ENCODE data around the gene PHF3.

Gene PHF3

DNA sequence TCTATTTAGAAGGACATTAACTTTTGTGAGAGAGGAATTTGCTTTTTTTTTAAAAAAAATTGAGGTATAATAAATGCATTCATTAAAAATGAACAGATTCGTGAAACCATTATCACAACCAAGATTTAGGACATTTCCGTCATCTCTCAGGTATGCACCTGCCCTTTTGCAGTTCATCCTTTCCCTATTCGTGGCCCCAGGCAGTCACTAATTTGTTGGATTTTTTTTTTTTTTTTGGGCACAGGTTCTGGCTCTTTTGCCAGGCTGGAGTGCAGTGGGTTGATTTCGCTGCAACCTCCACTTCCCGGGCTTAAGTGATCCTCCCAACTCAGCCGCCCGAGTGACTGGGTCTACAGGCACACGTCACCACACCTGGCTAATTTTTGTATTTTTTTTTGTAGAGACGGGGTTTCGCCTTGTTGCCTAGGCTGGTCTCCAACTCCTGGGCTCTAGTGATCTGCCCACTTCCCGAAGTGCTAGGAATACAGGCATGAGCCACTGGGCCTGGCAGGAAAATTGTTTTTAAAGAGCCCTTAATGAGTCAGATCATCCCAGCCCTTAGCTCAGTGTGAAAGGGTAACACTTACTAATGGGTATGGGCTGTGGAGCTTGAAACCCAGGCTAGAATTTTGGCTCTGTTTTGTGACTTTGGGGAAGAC lies 9.2 kb downstream of the PHF3 start:
- Histone ChIP-seq H3K27me3 (ENCODE audit: control insufficient read depth, insufficient read depth, low read length, poor library complexity, severe bottlenecking) (no peaks in the 10 kb centered on the region), H3K4me3 (ENCODE audit: insufficient read depth, low read depth, low read length) (no peak overlapping the region), H3K9me3 (ENCODE audit: control insufficient read depth, low read length) (no peaks in the 10 kb centered on the region), H3K36me3 (ENCODE audit: control insufficient read depth, insufficient read depth, low read length) (no peaks in the 10 kb centered on the region), H3K27ac (ENCODE audit: insufficient read depth, low read depth, low read length, poor library complexity, severe bottlenecking) (no peak overlapping the region), H3K4me1 (ENCODE audit: control insufficient read depth, insufficient read depth, low read length) (peaks cover 4% of the 10 kb centered on the region)
- 88 to 91% methylated on average over 11 of the region's 11 CpGs for WGBS, 2 experiments

GRCh38 chr6:63649269-63649668 lies 13.7 kb downstream of the PHF3 start:
- H3K9me3 ChIP-seq (ENCODE audit: control insufficient read depth, low read length), result no peaks in the 10 kb centered on the region
- 85 to 100% methylated on average over 1 to 2 of the region's 2 CpGs for WGBS, 2 experiments
- no peaks in the 10 kb centered on the region for H3K27me3 ChIP-seq (ENCODE audit: control insufficient read depth, insufficient read depth, low read length, poor library complexity, severe bottlenecking)
- H3K4me1 ChIP-seq (ENCODE audit: control insufficient read depth, insufficient read depth, low read length), result no peaks in the 10 kb centered on the region
- H3K27ac ChIP-seq (ENCODE audit: insufficient read depth, low read depth, low read length, poor library complexity, severe bottlenecking), result no peak overlapping the region
- H3K36me3 ChIP-seq (ENCODE audit: control insufficient read depth, insufficient read depth, low read length), result no peaks in the 10 kb centered on the region
- no peak overlapping the region for H3K4me3 ChIP-seq (ENCODE audit: insufficient read depth, low read depth, low read length)

DNA sequence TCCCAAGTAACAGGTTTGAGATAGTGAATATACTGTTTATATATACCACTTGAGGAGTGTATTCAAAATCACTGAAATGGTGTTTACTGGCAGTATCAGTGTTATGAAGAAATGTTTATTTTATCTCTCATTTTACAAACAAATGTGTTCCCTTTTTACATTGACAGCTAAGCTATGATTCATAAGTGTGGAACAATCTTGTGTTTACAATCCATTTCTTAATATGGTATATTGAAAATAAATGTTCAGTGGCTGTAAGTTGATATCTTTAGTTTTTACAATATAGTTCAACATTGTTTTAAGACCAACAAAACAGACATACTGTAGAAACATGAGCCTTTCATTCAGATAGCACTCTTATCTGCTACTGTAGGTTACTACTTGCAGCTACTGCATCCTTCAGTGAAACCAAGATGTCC lies 14.3 kb downstream of the PHF3 start:
- Histone ChIP-seq H3K27me3 (ENCODE audit: control insufficient read depth, insufficient read depth, low read length, poor library complexity, severe bottlenecking) (no peaks in the 10 kb centered on the region), H3K27ac (ENCODE audit: insufficient read depth, low read depth, low read length, poor library complexity, severe bottlenecking) (no peak overlapping the region), H3K36me3 (ENCODE audit: control insufficient read depth, insufficient read depth, low read length) (no peaks in the 10 kb centered on the region), H3K9me3 (ENCODE audit: control insufficient read depth, low read length) (no peaks in the 10 kb centered on the region), H3K4me3 (ENCODE audit: insufficient read depth, low read depth, low read length) (no peak overlapping the region), H3K4me1 (ENCODE audit: control insufficient read depth, insufficient read depth, low read length) (no peaks in the 10 kb centered on the region)

DNA sequence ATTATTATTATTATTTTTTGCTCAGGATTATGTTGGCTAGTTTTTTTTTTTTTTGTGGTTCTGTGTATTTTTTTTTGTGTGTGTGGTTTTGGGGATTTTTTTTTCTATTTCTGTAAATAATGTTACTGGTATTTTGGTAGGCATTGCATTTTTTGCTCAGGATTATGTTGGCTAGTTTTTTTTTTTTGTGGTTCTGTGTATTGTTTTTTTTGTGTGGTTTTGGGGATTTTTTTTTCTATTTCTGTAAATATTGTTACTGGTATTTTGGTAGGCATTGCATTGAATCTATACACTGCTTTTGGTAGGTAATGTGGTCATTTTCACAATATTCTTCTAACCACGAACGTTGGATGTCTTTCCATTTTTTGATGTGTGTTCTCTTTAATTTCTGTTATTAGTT lies 17.4 kb downstream of the PHF3 start:
- 80 to 100% methylated on average over 1 to 2 of the region's 2 CpGs for WGBS, 2 experiments
- H3K4me3 ChIP-seq (ENCODE audit: insufficient read depth, low read depth, low read length), result no peak overlapping the region

GRCh38 chr6:63660757-63661156 lies 25.2 kb downstream of the PHF3 start:
- WGBS, 2 experiments, result 64 to 78% methylated on average over 1 of the region's 1 CpG
- H3K27me3 ChIP-seq (ENCODE audit: control insufficient read depth, insufficient read depth, low read length, poor library complexity, severe bottlenecking), result no peaks in the 10 kb centered on the region

More for the DNA sequence above, 17.4 kb downstream of the PHF3 start:
- no peaks in the 10 kb centered on the region for H3K9me3 ChIP-seq (ENCODE audit: control insufficient read depth, low read length)
- H3K36me3 ChIP-seq (ENCODE audit: control insufficient read depth, insufficient read depth, low read length), result no peaks in the 10 kb centered on the region
- no peaks in the 10 kb centered on the region for H3K27me3 ChIP-seq (ENCODE audit: control insufficient read depth, insufficient read depth, low read length, poor library complexity, severe bottlenecking)
- H3K27ac ChIP-seq (ENCODE audit: insufficient read depth, low read depth, low read length, poor library complexity, severe bottlenecking), result no peak overlapping the region
- H3K4me1 ChIP-seq (ENCODE audit: control insufficient read depth, insufficient read depth, low read length), result no peaks in the 10 kb centered on the region

DNA sequence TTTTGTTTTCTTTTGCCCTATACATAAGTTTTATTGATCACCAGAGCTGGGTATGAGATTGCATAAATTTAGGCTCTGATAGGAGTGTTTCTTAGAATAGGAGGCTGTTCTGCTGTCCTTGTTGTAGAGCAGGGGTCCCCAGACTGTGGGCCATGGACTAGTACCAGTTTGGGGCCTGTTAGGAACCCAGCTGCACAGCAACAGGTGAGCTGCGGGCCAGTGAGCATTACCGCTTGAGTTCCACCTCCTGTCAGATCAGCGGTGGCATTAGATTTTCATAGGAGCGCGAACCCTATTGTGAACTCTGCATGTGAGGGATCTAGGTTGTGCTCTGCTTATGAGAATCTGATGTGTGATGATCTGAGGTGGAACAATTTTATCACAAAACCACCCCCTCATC lies 26.2 kb downstream of the PHF3 start:
- Histone ChIP-seq H3K36me3 (ENCODE audit: control insufficient read depth, insufficient read depth, low read length) (no peaks in the 10 kb centered on the region), H3K27ac (ENCODE audit: insufficient read depth, low read depth, low read length, poor library complexity, severe bottlenecking) (no peak overlapping the region), H3K9me3 (ENCODE audit: control insufficient read depth, low read length) (no peaks in the 10 kb centered on the region), H3K27me3 (ENCODE audit: control insufficient read depth, insufficient read depth, low read length, poor library complexity, severe bottlenecking) (no peaks in the 10 kb centered on the region), H3K4me1 (ENCODE audit: control insufficient read depth, insufficient read depth, low read length) (peaks cover 7% of the 10 kb centered on the region), H3K4me3 (ENCODE audit: insufficient read depth, low read depth, low read length) (no peak overlapping the region)
- 96 to 97% methylated on average over 5 of the region's 5 CpGs for WGBS, 2 experiments

More at GRCh38 chr6:63660757-63661156, 25.2 kb downstream of the PHF3 start:
- H3K4me3 ChIP-seq (ENCODE audit: insufficient read depth, low read depth, low read length), result no peak overlapping the region
- no peaks in the 10 kb centered on the region for H3K36me3 ChIP-seq (ENCODE audit: control insufficient read depth, insufficient read depth, low read length)
- no peaks in the 10 kb centered on the region for H3K9me3 ChIP-seq (ENCODE audit: control insufficient read depth, low read length)
- peaks cover 7% of the 10 kb centered on the region for H3K4me1 ChIP-seq (ENCODE audit: control insufficient read depth, insufficient read depth, low read length)
- H3K27ac ChIP-seq (ENCODE audit: insufficient read depth, low read depth, low read length, poor library complexity, severe bottlenecking), result no peak overlapping the region

GRCh38 chr6:63663147-63663955 lies 27.7 kb downstream of the PHF3 start:
- Histone ChIP-seq H3K4me1 (ENCODE audit: control insufficient read depth, insufficient read depth, low read length) (peaks cover 7% of the 10 kb centered on the region), H3K27ac (ENCODE audit: insufficient read depth, low read depth, low read length, poor library complexity, severe bottlenecking) (no peak overlapping the region), H3K27me3 (ENCODE audit: control insufficient read depth, insufficient read depth, low read length, poor library complexity, severe bottlenecking) (no peaks in the 10 kb centered on the region), H3K9me3 (ENCODE audit: control insufficient read depth, low read length) (no peaks in the 10 kb centered on the region), H3K36me3 (ENCODE audit: control insufficient read depth, insufficient read depth, low read length) (no peaks in the 10 kb centered on the region), H3K4me3 (ENCODE audit: insufficient read depth, low read depth, low read length) (no peak overlapping the region)
- WGBS, 2 experiments, result 94 to 96% methylated on average over 5 of the region's 5 CpGs

DNA sequence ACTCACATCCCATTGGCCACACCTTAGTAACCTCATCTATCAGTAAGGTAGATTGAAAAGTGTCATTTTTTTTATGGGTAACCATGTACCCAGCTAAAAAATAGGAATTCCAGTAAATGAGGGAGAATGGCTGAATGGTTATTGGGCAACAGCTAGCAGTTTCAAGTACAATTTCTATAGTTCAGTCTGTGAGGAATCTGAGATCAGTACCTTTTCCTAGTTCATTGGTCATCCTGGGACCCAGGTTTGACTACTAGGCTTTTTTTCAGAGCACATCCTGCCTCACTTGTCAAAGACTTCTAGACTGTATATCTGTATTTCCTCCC lies 28.3 kb downstream of the PHF3 start:
- no peaks in the 10 kb centered on the region for H3K36me3 ChIP-seq (ENCODE audit: control insufficient read depth, insufficient read depth, low read length)
- no peaks in the 10 kb centered on the region for H3K27me3 ChIP-seq (ENCODE audit: control insufficient read depth, insufficient read depth, low read length, poor library complexity, severe bottlenecking)
- H3K27ac ChIP-seq (ENCODE audit: insufficient read depth, low read depth, low read length, poor library complexity, severe bottlenecking), result no peak overlapping the region
- H3K9me3 ChIP-seq (ENCODE audit: control insufficient read depth, low read length), result no peaks in the 10 kb centered on the region
- H3K4me1 ChIP-seq (ENCODE audit: control insufficient read depth, insufficient read depth, low read length), result peaks cover 7% of the 10 kb centered on the region
- no peak overlapping the region for H3K4me3 ChIP-seq (ENCODE audit: insufficient read depth, low read depth, low read length)

DNA sequence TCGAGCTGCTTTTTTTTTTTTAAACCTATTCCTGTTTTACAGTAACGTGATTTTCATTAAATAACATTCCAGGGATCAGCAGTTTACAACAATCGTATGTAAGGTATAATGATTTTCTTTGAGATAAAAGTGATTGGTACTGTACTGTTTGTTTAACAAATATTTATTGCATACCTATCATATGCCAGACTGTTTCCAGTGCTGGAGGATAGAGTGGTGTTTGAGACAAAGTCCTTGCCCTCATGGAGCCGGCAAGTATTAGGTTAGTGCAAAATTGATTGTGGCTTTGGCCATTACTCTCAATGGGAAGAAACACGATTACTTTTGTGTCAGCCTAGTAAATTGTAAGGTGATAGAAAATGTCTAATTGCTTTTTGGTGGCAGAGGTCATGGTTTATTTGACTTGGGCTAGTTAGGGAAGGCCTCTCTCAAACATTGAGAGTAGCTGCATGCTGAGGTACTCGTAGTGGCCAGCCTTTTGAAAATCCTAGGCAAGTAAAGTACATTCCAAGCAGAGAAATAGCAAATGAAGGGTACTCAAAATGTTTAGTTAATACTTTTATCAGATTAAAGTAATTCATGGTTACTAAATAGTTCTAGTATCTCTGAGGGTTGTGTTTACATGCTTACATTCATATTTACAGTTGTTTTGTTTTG lies 35.6 kb downstream of the PHF3 start:
- H3K27ac ChIP-seq (ENCODE audit: insufficient read depth, low read depth, low read length, poor library complexity, severe bottlenecking), result no peak overlapping the region
- no peak overlapping the region for H3K4me3 ChIP-seq (ENCODE audit: insufficient read depth, low read depth, low read length)
- H3K36me3 ChIP-seq (ENCODE audit: control insufficient read depth, insufficient read depth, low read length), result no peaks in the 10 kb centered on the region
- H3K27me3 ChIP-seq (ENCODE audit: control insufficient read depth, insufficient read depth, low read length, poor library complexity, severe bottlenecking), result no peaks in the 10 kb centered on the region
- no peaks in the 10 kb centered on the region for H3K9me3 ChIP-seq (ENCODE audit: control insufficient read depth, low read length)
- WGBS, 2 experiments, result 95 to 98% methylated on average over 3 to 5 of the region's 6 CpGs
- H3K4me1 ChIP-seq (ENCODE audit: control insufficient read depth, insufficient read depth, low read length), result no peaks in the 10 kb centered on the region

GRCh38 chr6:63672582-63673129 lies 37.1 kb downstream of the PHF3 start:
- Histone ChIP-seq H3K4me1 (ENCODE audit: control insufficient read depth, insufficient read depth, low read length) (no peaks in the 10 kb centered on the region), H3K9me3 (ENCODE audit: control insufficient read depth, low read length) (no peaks in the 10 kb centered on the region), H3K27me3 (ENCODE audit: control insufficient read depth, insufficient read depth, low read length, poor library complexity, severe bottlenecking) (no peaks in the 10 kb centered on the region), H3K36me3 (ENCODE audit: control insufficient read depth, insufficient read depth, low read length) (no peaks in the 10 kb centered on the region), H3K4me3 (ENCODE audit: insufficient read depth, low read depth, low read length) (no peak overlapping the region), H3K27ac (ENCODE audit: insufficient read depth, low read depth, low read length, poor library complexity, severe bottlenecking) (no peak overlapping the region)
- WGBS, 2 experiments, result 87 to 96% methylated on average over 3 of the region's 3 CpGs

Measured in ectodermal cell (in vitro differentiated cells).